ENCODE data around the gene SGSM2. TPM values are rescaled to one million over a fixed set of nuclear protein-coding genes. Genes with fewer than 3 reads are reported as not detected.

SGSM2 gene
- total and polyA plus RNA-seq, 2 of the 8 experiments (the other 6 are each of a cell fraction or from before 2014, with no cell fraction given), result 44.5 to 77.7 TPM

DNA sequence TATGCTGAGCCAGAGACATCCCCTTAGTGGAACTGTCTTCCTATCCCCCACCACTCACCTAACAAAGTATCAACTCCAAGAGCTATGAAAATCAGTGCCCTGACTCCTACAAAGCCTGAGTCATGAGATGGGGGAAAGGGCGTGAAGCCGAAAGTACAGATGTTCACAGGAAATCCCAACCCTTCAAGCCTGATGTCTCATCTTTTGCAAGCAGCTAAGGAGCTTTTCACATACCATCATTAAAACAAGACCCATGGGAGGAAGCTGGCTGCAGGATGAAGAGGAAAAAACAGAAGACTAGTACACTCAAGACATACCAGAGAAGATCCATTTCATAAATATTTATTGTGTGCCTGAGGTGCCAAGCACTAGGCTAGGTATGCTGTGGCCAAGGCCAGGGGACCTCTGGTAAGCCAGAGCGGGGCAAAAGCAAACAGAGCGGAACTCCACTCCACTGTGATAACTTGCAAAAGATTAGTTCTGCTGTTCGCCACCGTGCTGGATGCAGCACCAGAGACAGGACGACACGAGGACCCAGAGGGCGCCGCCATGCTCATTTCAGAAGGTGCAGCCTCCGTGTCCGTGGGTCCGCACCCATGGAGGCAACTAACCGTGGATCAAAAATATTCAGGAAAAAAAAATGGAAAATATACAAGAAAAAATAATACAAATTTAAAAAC is 68.1 kb downstream of the SGSM2 start (continued):
- no peak for TF ChIP-seq CTBP2 (IDR thresholded peaks at IDR 0.05; ENCODE audit: borderline replicate concordance, insufficient read depth, insufficient read length, low read length)
- TF ChIP-seq RFX5 (IDR thresholded peaks at IDR 0.05; ENCODE audit: borderline replicate concordance, low read depth, low read length), result no peak
- TF ChIP-seq ZNF274 (IDR thresholded peaks at IDR 0.05; ENCODE audit: borderline replicate concordance, extremely low read depth, low read length), result no peak
- no peak for TF ChIP-seq SP1 (IDR thresholded peaks at IDR 0.05; ENCODE audit: low read depth, low read length)

All from H1 (cell line).